Measurements from ENCODE around the gene RAI14. TPM values are rescaled to one million over a fixed set of nuclear protein-coding genes. Genes with fewer than 3 reads are reported as not detected.

The RAI14 gene
- 19.7 TPM for polyA plus RNA-seq (ENCODE audit: insufficient read length)

GRCh38 chr5:34656001-34656699 lies at the start of gene RAI14:
Gene RAI14, plus strand, starts transcription at chr5:34656328. Its CDS starts 30,592 bp downstream, at chr5:34686920.
- DNase-seq (ENCODE audit: low read depth), result peak; percentile 41

DNA sequence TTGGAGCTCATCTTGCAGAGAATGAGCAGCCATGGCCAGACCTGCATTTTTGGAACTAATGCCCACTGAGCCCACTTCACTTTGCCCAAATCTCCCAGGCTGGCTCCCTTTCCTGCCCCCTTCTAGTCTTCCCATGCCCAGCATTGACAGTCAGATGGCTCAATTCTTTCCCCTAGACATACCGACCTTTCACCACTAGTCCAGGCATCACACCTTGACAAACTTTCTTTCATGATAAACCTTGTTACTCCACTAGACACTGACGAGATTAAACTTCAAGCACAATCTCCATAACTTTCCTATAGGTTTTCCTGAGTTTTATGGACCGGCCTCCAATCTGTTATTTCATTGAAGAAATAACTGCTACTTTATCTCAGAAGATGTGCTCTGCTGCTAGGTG lies 47.8 kb upstream of the RAI14 start:
- no peak for DNase-seq (ENCODE audit: low read depth)

DNA sequence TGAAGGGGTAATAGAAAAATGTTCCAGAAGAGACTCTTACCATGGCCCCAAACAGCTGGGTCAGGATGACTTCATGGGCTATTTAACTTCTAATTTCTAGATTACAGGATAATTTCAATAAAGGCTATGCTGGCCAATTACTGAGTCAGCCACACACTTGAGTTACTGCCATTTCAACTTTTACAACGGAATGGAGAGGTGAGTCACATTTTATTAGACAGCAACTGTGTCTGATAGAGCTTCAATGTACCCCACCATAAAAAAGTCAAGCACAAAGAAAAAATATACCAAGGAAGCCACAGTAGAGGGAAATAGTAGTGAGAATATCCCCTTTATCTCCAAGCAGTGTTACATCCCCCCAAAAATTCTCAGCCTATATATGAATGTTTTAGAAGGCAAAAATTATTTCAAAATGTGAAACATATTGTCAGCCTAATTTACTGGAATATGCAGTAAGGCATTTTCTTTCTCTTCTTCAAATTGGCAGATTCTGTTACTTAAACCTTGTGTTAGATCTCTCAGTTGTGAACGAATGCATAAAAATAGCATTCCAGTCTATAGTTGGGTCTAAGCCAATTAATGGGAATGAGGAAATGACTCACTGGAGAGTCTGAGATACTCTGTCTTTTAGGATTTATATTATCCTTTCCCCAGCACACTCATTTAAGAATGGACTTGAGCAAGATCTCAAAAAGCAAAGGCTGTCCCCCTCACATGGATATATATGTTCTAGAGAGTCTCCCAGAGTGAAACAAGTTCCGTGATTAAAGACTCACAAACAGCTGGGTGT lies 47.1 kb upstream of the RAI14 start:
- DNase-seq (ENCODE audit: low read depth), result peak; percentile 55

DNA sequence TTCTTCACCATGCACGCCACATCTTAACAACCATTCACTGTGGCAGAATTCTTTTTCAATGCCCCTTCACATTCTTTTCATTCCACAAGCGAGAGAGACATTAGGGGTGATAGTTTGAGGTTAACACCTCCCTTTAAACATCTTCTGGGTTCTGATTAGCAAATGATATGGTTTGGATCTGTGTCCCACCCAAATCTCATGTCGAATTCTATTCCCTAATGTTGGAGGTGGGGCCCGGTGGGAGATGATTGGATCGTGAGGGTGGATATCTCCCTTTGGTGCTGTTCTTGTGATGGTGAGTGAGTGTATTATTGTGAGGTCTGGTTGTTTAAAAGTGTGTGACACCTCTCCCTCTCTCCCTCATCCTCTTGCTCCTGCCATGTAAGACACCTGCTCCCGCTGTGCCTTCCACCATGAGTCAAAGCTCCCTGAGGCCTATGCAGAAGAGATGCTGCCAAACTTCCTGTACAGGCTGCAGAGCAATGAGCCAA lies 46.1 kb upstream of the RAI14 start:
- no peak for DNase-seq (ENCODE audit: low read depth)

DNA sequence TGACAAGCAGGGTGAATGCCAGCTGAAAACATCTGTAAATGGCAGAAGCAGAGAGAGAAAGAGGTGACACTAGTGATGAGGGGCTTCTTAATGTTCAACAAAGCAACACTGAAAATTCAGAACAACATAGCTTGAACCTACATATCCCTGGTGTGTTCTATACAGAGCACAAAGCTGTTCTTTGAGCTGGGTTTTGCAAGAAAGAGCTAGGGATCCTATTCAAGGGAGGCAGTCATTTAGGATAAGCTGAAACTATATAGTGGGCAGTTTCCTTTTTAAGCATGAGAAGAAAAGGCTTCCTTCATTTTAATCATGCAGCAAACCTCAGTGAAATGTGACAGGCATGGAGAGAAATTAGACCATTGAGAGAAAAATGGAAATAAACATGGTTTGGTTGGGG lies 45.6 kb upstream of the RAI14 start:
- DNase-seq (ENCODE audit: low read depth), result no peak

DNA sequence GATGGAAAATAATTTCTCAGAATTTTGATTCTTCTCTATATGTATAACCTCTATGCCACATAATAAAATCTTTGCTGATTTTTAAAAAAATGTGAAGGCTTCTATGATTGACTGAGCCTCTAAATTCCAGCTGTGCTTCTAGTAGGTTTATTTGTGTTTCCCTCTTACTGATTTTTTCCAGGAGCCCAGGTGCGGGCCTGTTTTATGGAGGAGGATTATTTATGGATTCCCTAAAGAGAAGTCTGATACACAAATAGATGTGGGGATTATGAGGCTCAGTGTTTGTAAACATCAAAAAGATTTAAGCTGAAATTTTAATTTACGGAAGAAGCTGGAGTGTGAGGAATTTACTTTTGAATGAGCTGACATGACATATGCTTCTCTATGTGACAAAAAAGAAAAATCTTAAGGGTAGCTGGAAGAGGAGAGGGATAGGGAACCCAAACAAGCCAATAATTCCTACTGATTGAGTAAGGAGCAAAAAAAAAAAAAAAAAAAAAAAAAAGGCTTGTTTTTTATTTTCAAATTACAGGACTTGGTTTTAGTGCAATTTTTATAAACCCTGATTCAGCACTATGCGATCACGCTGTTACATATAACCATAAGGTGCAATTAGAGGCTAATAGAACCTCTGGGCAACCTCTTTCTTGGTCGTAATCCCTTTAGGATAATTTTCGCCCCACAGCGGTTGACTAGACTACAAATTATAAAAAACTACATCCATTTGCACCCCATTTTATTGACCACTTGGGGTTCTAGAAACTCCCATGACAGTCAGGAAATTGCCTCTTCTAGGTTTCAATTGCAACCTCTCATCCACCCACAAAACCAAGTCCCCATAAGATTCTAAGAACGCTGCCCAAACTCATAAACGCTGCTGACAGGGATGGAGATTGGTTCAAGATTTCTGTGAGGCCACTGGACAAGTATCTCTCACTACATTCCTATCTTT lies 44.4 kb upstream of the RAI14 start:
- no peak for DNase-seq (ENCODE audit: low read depth)

- no peak for DNase-seq (ENCODE audit: low read depth)
These were observed 39.5 kb upstream of the RAI14 start for GRCh38 chr5:34616651-34617050.

DNA sequence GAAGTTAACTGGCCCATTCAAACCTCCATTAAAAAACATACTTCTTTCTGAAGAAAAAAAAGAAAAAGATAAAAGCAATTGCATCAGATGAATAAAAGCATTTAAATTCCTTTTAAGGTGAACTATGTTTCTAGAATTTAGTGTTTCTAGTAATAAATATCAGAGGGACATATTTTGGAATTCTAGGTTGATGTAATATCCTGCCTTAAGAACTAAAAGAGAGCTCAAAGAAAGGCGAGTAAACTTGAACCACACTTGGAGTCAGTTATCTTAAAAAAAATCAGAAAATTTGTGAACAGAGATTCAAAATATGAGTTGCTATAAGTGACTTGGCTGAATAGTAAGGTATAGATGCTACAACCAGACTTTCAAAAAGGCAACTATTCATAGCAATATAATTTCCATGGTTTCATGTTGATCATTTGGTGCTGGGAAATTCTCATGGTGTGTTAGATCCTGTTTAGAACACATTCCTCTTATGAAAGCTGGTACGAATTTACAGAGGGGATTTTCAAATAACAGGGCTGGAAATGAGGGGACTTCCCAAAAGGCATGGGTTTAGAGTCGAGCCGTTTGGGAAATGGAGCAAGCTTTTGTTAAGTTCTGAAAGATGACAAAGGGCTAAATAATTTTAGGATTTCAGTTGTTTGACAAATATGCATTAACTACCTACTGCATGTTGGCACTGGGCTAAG lies 37.6 kb upstream of the RAI14 start:
- no peak for DNase-seq (ENCODE audit: low read depth)

- no peak for DNase-seq (ENCODE audit: low read depth)
These were observed 35.9 kb upstream of the RAI14 start for GRCh38 chr5:34620185-34620584.

GRCh38 chr5:34621277-34622097 lies 34.6 kb upstream of the RAI14 start:
- DNase-seq (ENCODE audit: low read depth), result peak; percentile 45

DNA sequence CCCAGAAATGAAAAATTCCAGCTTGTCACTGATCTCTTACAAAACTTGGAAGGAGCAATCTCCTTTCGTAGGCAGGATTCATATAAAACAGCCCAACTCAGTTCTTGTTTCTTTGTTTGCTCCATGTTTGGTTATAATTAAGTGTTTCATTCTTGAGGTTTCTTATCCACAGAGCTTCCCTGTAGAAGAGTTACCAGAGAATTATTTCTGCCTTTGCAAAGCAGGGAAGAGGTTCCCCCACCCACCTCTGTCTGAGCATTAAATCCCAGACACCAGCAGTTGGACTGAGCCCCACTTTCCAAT lies 34.1 kb upstream of the RAI14 start:
- DNase-seq (ENCODE audit: low read depth), result no peak

DNA sequence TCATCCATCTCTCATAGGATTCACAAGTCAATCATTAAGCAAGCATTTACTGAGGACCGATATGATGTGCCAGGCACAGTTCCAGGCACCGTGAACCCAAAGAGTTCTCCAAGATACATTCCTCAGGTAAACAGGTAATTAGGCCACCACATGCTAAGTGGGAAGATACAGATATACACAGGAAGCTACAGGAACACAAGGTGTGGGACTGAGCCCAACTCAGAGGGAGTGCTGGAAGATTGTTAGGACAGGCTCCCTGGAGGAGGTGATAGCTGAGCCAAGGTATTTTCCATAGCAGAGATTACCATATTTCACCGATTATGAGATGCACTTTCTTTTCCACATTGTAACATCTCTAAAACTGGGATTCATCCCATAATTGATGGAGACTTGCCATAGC lies 31.4 kb upstream of the RAI14 start:
- DNase-seq (ENCODE audit: low read depth), result no peak

DNA sequence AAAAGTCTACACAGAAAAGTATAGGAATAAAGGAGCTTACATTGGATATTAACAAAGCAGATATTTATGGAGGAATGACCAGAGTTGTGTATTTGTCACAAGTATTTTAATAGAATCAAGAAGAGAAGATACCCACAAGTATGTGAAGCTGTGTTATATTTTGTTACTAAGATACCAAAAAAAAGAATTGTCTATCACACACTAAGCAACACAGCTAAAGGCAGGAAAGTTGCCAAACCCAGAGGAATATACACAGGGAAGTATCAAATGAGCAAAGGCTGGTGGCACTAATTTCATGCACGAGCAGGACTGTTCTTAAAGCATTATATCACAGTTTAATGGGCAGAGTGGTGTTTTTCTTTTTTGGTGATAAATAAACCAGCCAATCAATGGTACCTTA lies 30.9 kb upstream of the RAI14 start:
- no peak for DNase-seq (ENCODE audit: low read depth)

- no peak for DNase-seq (ENCODE audit: low read depth)
These were observed 30.1 kb upstream of the RAI14 start for GRCh38 chr5:34626036-34626435.

DNA sequence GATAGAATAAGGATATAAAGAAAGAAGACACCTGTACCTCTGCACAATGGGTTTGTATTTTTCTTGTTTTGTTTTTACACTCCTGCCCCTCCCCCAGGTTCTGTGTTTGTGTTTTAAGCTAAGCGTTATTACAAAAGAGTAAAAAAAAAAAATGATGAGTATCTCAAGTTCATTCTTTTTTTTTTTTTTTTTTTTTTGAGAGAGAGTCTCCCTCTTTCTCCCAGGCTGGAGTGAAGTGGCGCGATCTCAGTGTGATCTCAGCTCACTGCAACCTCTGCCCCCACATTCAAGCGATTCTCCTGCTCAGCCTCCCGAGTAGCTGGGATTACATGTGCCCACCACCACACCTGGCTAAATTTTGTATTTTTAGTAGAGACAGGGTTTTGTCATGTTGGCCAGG lies 29.4 kb upstream of the RAI14 start:
- DNase-seq (ENCODE audit: low read depth), result no peak

- DNase-seq (ENCODE audit: low read depth), result no peak
These were observed 28.3 kb upstream of the RAI14 start for GRCh38 chr5:34627794-34628193.

- DNase-seq (ENCODE audit: low read depth), result no peak
These were observed 27.8 kb upstream of the RAI14 start for GRCh38 chr5:34628373-34628772.

DNA sequence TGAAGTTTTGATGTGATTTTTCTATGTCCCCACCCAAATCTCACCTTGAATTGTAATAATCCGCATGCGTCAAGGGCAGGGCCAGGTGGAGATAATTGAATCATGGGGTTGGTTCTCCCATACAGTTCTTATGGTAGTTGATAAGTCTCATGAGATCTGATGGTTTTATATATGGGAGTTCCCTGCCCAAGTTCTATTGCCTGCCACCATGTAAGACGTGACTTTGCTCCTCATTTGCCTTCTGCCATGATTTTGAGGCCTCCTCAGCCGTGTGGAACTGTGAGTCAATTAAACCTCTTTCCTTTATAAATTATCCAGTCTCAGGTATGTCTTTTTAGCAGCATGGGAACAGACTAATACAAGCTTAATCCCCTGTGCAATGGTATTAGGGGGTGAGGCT lies 25.5 kb upstream of the RAI14 start:
- DNase-seq (ENCODE audit: low read depth), result no peak

DNA sequence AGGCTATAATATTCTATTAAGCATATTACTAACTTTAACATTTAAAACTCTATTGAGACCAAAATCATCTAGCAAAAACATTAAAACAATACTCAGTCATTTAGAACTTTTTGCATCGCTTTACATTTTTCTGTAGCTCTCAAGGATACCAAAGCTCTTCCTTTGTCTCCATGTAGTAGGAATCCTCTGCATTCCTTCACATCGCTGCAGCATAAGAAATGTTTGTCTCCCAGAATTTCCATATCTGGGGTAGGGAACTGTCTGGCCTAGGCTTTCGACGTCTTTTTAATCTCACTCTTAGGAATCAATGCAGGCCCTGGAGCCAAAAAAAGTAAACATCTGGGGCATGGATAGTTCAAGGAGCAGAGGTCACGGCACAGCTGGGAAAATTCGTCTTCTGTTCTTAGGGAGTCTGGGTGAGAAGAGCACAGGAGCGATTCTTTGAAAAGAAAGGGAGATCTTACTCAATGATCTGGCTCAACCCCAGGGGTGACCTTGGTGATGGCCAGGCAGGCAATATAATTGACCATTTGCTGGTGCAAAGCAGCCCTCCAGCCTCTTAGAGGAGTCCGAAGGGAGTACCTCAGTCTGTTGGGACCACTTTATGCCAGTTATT lies 23.2 kb upstream of the RAI14 start:
- DNase-seq (ENCODE audit: low read depth), result no peak

Data from forelimb muscle (tissue), 1 donor.